HEK293T (cell line): ENCODE results near the gene SEL1L.

Experiments
- ARNT ChIP-seq: fragments of 450-650 bp; IDR thresholded peaks from 2 replicates; pipeline ENCODE4 v1.6.1; 2017; ENCODE audit warnings: mild to moderate bottlenecking
- ELF4 ChIP-seq: fragments of 450-650 bp; IDR thresholded peaks from 2 replicates; pipeline ENCODE4 v1.6.1; 2017; ENCODE audit warnings: antibody characterized with exemption
- FOXA1 ChIP-seq: fragments of 450-650 bp; IDR thresholded peaks from 2 replicates; pipeline ENCODE4 v1.6.1; 2016; ENCODE audit warnings: mild to moderate bottlenecking
- FOXM1 ChIP-seq: fragments of 450-650 bp; IDR thresholded peaks from 2 replicates; pipeline ENCODE4 v1.6.1; 2017; ENCODE audit warnings: mild to moderate bottlenecking, borderline replicate concordance
- HDGF ChIP-seq: fragments of 450-650 bp; IDR thresholded peaks from 2 replicates; pipeline ENCODE4 v1.6.1; 2017; ENCODE audit warnings: antibody characterized with exemption, borderline replicate concordance
- PKNOX1 ChIP-seq: fragments of 450-650 bp; IDR thresholded peaks from 2 replicates; pipeline ENCODE4 v1.6.1; 2016
- SP1 ChIP-seq: fragments of 450-650 bp; IDR thresholded peaks from 2 replicates; pipeline ENCODE4 v1.6.1; 2017
- SUZ12 ChIP-seq: fragments of 450-650 bp; IDR thresholded peaks from 2 replicates; pipeline ENCODE4 v1.6.1; 2016; ENCODE audit warnings: mild to moderate bottlenecking

GRCh38 chr14:81449114-81449513, 84.5 kb downstream of the SEL1L start:
- TF ChIP-seq PKNOX1, result no peak
- no peak for TF ChIP-seq FOXM1
- no peak for TF ChIP-seq SP1
- no peak for TF ChIP-seq SUZ12
- TF ChIP-seq ARNT, result no peak
- no peak for TF ChIP-seq ELF4
- TF ChIP-seq FOXA1, result no peak
- TF ChIP-seq HDGF, result no peak
